Panc1 (cell line): Measurements from ENCODE around the gene PBX2. TPM values are rescaled to one million over a fixed set of nuclear protein-coding genes. Genes with fewer than 3 reads are reported as not detected.
A peak's percentile ranks its signal among the peaks of the same experiment; 100 is the strongest.

Experiments used
- ATAC-seq: fragments of 200-7000 bp; cut with Tn5 transposase; 2 replicates; pipeline ENCODE4 v1.9.1; 2020; ENCODE audit warnings: mild to moderate bottlenecking, moderate library complexity
- BruUV-seq: library from RNA; stranded (reverse); fragments of 400-500 nt; replicated peaks from 2 replicates; lab custom pipeline; 2021; lab: Mats Ljungman, UMichigan
- CTCF ChIA-PET: fragments of 300-600 bp; sonication (Branson Sonifier 250); formaldehyde crosslinking; loops from one replicate; lab custom pipeline; 2022; ENCODE audit warnings: antibody characterized with exemption; lab: Charles Lee
- POLR2A ChIA-PET: fragments of 300-600 bp; sonication (Branson Sonifier 250); formaldehyde crosslinking; loops from one replicate; lab custom pipeline; 2022; ENCODE audit warnings: antibody characterized with exemption; lab: Charles Lee
- DNase-seq: peaks from one replicate; pipeline ENCODE4 v3.0.0-alpha.2; 2010; ENCODE audit warnings: low read depth, low spot score
- H3K27ac ChIP-seq: 2 replicates; pipeline ENCODE4 v1.5.1; 2011; ENCODE audit warnings: mild to moderate bottlenecking, low read length, inconsistent platforms
- H3K27me3 ChIP-seq: fragments of 200-500 bp; sonication (Bioruptor generic); 2 replicates; pipeline ENCODE4 v1.6.0; 2014; ENCODE audit warnings: low read length, inconsistent platforms; ENCODE audit not compliant: control insufficient read depth, insufficient read depth
- H3K36me3 ChIP-seq: fragments of 200-500 bp; sonication (Bioruptor generic); 2 replicates; pipeline ENCODE4 v1.5.1; 2014; ENCODE audit warnings: inconsistent platforms, mild to moderate bottlenecking, low read length, moderate library complexity; ENCODE audit not compliant: control insufficient read depth, insufficient read depth
- H3K4me1 ChIP-seq: 2 replicates; pipeline ENCODE4 v1.5.1; 2011; ENCODE audit warnings: inconsistent platforms, mild to moderate bottlenecking, low read length, moderate library complexity; ENCODE audit not compliant: control insufficient read depth, insufficient read depth
- H3K4me3 ChIP-seq, 2 experiments: 2 replicates each; pipeline ENCODE4 v1.5.1; 2011 to 2012; ENCODE audit warnings: low read depth in 2 of 2, low read length in 2 of 2, mild to moderate bottlenecking in 2 of 2, inconsistent platforms in 1 of 2, moderate library complexity in 1 of 2
- H3K9me3 ChIP-seq: fragments of 200-500 bp; sonication (Bioruptor generic); 2 replicates; pipeline ENCODE4 v1.5.1; 2014; ENCODE audit warnings: low read depth, mild to moderate bottlenecking, inconsistent platforms, low read length, moderate library complexity; ENCODE audit not compliant: control insufficient read depth, insufficient read depth
- CTCF ChIP-seq: fragments of 450-650 bp; IDR thresholded peaks from 2 replicates; pipeline ENCODE4 v1.5.1; 2017; ENCODE audit warnings: mild to moderate bottlenecking
- POLR2AphosphoS5 ChIP-seq: IDR thresholded peaks from 2 replicates; pipeline ENCODE4 v1.6.1; 2012; ENCODE audit warnings: mild to moderate bottlenecking, low read depth, low read length, moderate library complexity
- REST ChIP-seq, 2 experiments: IDR thresholded peaks; 2 replicates each; pipeline ENCODE4 v1.6.1; 2011 to 2012; ENCODE audit warnings: low read depth in 2 of 2, control low read depth in 1 of 2, low read length in 1 of 2, mild to moderate bottlenecking in 1 of 2, moderate library complexity in 1 of 2; ENCODE audit not compliant: insufficient read depth in 1 of 2
- SIN3A ChIP-seq: IDR thresholded peaks from 2 replicates; pipeline ENCODE4 v1.6.1; 2012; ENCODE audit warnings: low read depth, mild to moderate bottlenecking, low read length, moderate library complexity, borderline replicate concordance; ENCODE audit not compliant: insufficient read depth
- TCF7L2 ChIP-seq: IDR thresholded peaks from 2 replicates; pipeline ENCODE4 v1.6.1; 2011; ENCODE audit warnings: mild to moderate bottlenecking, low read depth, low read length, inconsistent platforms
- in situ Hi-C: cut with HindIII; loops from 2 replicates; pipeline ENCODE4 v1.10.0; 2016; ENCODE audit warnings: low sequenced_read_pairs, low pct_unique_long_range_greater_than_20kb
- intact Hi-C: fragments of 100-400 bp; cut with micrococcal nuclease; formaldehyde crosslinking; loops from one replicate; pipeline ENCODE4 v1.10.0; 2022; ENCODE audit not compliant: unreplicated experiment
- total RNA-seq: library from RNA; stranded (reverse); gene quantifications from one replicate; pipeline ENCODE4 v1.2.1, GENCODE V29; 2021; ENCODE audit not compliant: unreplicated experiment

The PBX2 gene
- total RNA-seq, 1 experiment from 2014 or later = 76.2 TPM

GRCh38 chr6:32151181-32151862 is 38.7 kb downstream of the PBX2 start:
- H3K9me3 ChIP-seq = no peaks in the 10 kb centered on the region
- DNase-seq (no peak), ATAC-seq (no peak)
- H3K4me1 ChIP-seq = peaks cover 21% of the 10 kb centered on the region
- TF ChIP-seq REST (IDR thresholded peaks at IDR 0.05; ENCODE audit: insufficient read depth in 1 of 2, low read depth in 2 of 2, low read length in 1 of 2) = no peak
- no peak for TF ChIP-seq CTCF
- no peak for TF ChIP-seq TCF7L2
- TF ChIP-seq POLR2AphosphoS5 = no peak
- no peak for TF ChIP-seq SIN3A
- BruUV-seq = no TSS peak
- H3K4me3 ChIP-seq = peak overlapping the region in 1 of 2 experiments; percentile 23; a peak in 2 of 4 replicates
- CTCF ChIA-PET = no interaction called here
- H3K27ac ChIP-seq = no peak overlapping the region
- H3K36me3 ChIP-seq = no peaks in the 10 kb centered on the region; the same call in 1 of the 2 replicates
- intact Hi-C loops (no loop called here), in situ Hi-C loops (no loop called here)
- H3K27me3 ChIP-seq = no peaks in the 10 kb centered on the region
- POLR2A ChIA-PET = interaction anchor here (0.8 kb wide), 1 partner anchor 21 kb away, joined by 3 read pairs; the partner anchor contains the start of gene FKBPL

GRCh38 chr6:32149932-32150870 is 39.8 kb downstream of the PBX2 start:
- no peak for ATAC-seq
- intact Hi-C loops = no loop called here
- no peak for TF ChIP-seq REST (IDR thresholded peaks at IDR 0.05; ENCODE audit: insufficient read depth in 1 of 2, low read depth in 2 of 2, low read length in 1 of 2)
- TF ChIP-seq POLR2AphosphoS5 = no peak
- no peak for TF ChIP-seq CTCF
- no peak for TF ChIP-seq TCF7L2
- no peak for TF ChIP-seq SIN3A
- H3K27ac ChIP-seq = no peak overlapping the region
- peaks cover 20% of the 10 kb centered on the region for H3K4me1 ChIP-seq
- H3K36me3 ChIP-seq = no peaks in the 10 kb centered on the region; the same call in 1 of the 2 replicates
- H3K4me3 ChIP-seq = no peak overlapping the region
- in situ Hi-C loops = no loop called here
- no peak for DNase-seq
- H3K27me3 ChIP-seq = no peaks in the 10 kb centered on the region
- BruUV-seq = no TSS peak
- ChIA-PET POLR2A (no interaction called here), CTCF (no interaction called here)
- no peaks in the 10 kb centered on the region for H3K9me3 ChIP-seq
